Astrocyte (in vitro differentiated cells and primary cell): Measurements from ENCODE around the gene TRDN. TPM values are rescaled to one million over a fixed set of nuclear protein-coding genes. Genes with fewer than 3 reads are reported as not detected.

Experiments used
- DNase-seq: peaks from one replicate; pipeline ENCODE4 v3.0.0-alpha.2; 2010; ENCODE audit warnings: low read depth
- FAIRE-seq: peaks from 2 replicates; lab custom pipeline; 2011; peaks lifted over from hg19 to GRCh38; lab: Jason Lieb, UNC
- H2AFZ ChIP-seq: 2 replicates; pipeline ENCODE4 v1.6.0; 2012; ENCODE audit warnings: low read depth, low read length, inconsistent platforms
- H3K27ac ChIP-seq: 2 replicates; pipeline ENCODE4 v1.5.1; 2011; ENCODE audit warnings: low read depth, low read length, inconsistent platforms
- H3K27me3 ChIP-seq: 2 replicates; pipeline ENCODE4 v1.6.0; 2011; ENCODE audit warnings: low read length, inconsistent platforms; ENCODE audit not compliant: insufficient read depth
- H3K36me3 ChIP-seq: 2 replicates; pipeline ENCODE4 v1.5.1; 2011; ENCODE audit warnings: low read length, inconsistent platforms; ENCODE audit not compliant: insufficient read depth
- H3K4me1 ChIP-seq: 2 replicates; pipeline ENCODE4 v1.5.1; 2011; ENCODE audit warnings: low read length, inconsistent platforms; ENCODE audit not compliant: insufficient read depth
- H3K4me2 ChIP-seq: 2 replicates; pipeline ENCODE4 v1.6.0; 2012; ENCODE audit warnings: low read length, inconsistent platforms
- H3K4me3 ChIP-seq: 2 replicates; pipeline ENCODE4 v1.5.1; 2011; ENCODE audit warnings: low read depth, mild to moderate bottlenecking, low read length, inconsistent platforms; ENCODE audit not compliant: insufficient read depth
- H3K79me2 ChIP-seq: 2 replicates; pipeline ENCODE4 v1.6.0; 2012; ENCODE audit warnings: mild to moderate bottlenecking, low read length, inconsistent platforms; ENCODE audit not compliant: insufficient read depth
- H3K9ac ChIP-seq: 2 replicates; pipeline ENCODE4 v1.6.0; 2012; ENCODE audit warnings: mild to moderate bottlenecking, low read length, inconsistent platforms
- H3K9me3 ChIP-seq: 2 replicates; pipeline ENCODE4 v1.5.1; 2012; ENCODE audit warnings: low read depth, mild to moderate bottlenecking, low read length, inconsistent platforms; ENCODE audit not compliant: insufficient read depth
- H4K20me1 ChIP-seq: 2 replicates; pipeline ENCODE4 v1.6.0; 2012; ENCODE audit warnings: low read length, inconsistent platforms; ENCODE audit not compliant: insufficient read depth
- H3K27ac Mint-ChIP-seq: one replicate; pipeline ENCODE4 v1.8.0; 2021; ENCODE audit warnings: mild to moderate bottlenecking, mixed read lengths; ENCODE audit not compliant: unreplicated experiment
- H3K27me3 Mint-ChIP-seq: one replicate; pipeline ENCODE4 v1.8.0; 2021; ENCODE audit warnings: low read depth, mixed read lengths; ENCODE audit not compliant: unreplicated experiment
- H3K36me3 Mint-ChIP-seq: one replicate; pipeline ENCODE4 v1.8.0; 2021; ENCODE audit warnings: low read depth, mixed read lengths; ENCODE audit not compliant: unreplicated experiment
- H3K4me1 Mint-ChIP-seq: one replicate; pipeline ENCODE4 v1.8.0; 2021; ENCODE audit warnings: low read depth, mixed read lengths; ENCODE audit not compliant: unreplicated experiment
- H3K4me3 Mint-ChIP-seq: one replicate; pipeline ENCODE4 v1.8.0; 2021; ENCODE audit warnings: mild to moderate bottlenecking, moderate library complexity, mixed read lengths; ENCODE audit not compliant: unreplicated experiment
- H3K9me3 Mint-ChIP-seq: one replicate; pipeline ENCODE4 v1.8.0; 2021; ENCODE audit warnings: mild to moderate bottlenecking, mixed read lengths; ENCODE audit not compliant: unreplicated experiment
- CTCF ChIP-seq: IDR thresholded peaks from 2 replicates; pipeline ENCODE4 v1.5.1; 2011; ENCODE audit warnings: low read depth, mild to moderate bottlenecking, inconsistent platforms, low read length, moderate library complexity; ENCODE audit not compliant: insufficient read depth
- EZH2 ChIP-seq: IDR thresholded peaks from 2 replicates; pipeline ENCODE4 v1.6.1; 2012; ENCODE audit warnings: mild to moderate bottlenecking, low read length, inconsistent platforms; ENCODE audit not compliant: insufficient read depth
- total RNA-seq: library from RNA; stranded (reverse); gene quantifications from 2 replicates; pipeline ENCODE4 v1.2.1, GENCODE V29; 2021

TRDN gene
- total RNA-seq, 1 donor from 2014 or later = not detected

- no peaks in the 10 kb centered on the region for H4K20me1 ChIP-seq
- H3K9me3 ChIP-seq = no peaks in the 10 kb centered on the region
- DNase-seq = no peak
- TF ChIP-seq CTCF = no peak
- no peak for TF ChIP-seq EZH2
- H3K27ac ChIP-seq = no peak overlapping the region
- no peaks in the 10 kb centered on the region for H3K4me1 ChIP-seq
- no peak overlapping the region for H3K4me3 ChIP-seq
- no peak overlapping the region for H3K27ac Mint-ChIP-seq
- H3K27me3 Mint-ChIP-seq = no peaks in the 10 kb centered on the region
- H3K4me1 Mint-ChIP-seq = no peaks in the 10 kb centered on the region
- no peak overlapping the region for H2AFZ ChIP-seq
- H3K4me3 Mint-ChIP-seq = no peak overlapping the region
- no peaks in the 10 kb centered on the region for H3K9me3 Mint-ChIP-seq
- H3K9ac ChIP-seq = no peak overlapping the region
- FAIRE-seq = no peak
- no peaks in the 10 kb centered on the region for H3K36me3 ChIP-seq
- no peaks in the 10 kb centered on the region for H3K27me3 ChIP-seq
- no peaks in the 10 kb centered on the region for H3K79me2 ChIP-seq
- H3K4me2 ChIP-seq = no peak overlapping the region
- no peaks in the 10 kb centered on the region for H3K36me3 Mint-ChIP-seq
These were observed 202.6 kb downstream of the TRDN start for GRCh38 chr6:123434186-123434585.

GRCh38 chr6:123430970-123431369, 205.8 kb downstream of the TRDN start:
- TF ChIP-seq EZH2 (no peak), CTCF (no peak)
- H3K4me3 Mint-ChIP-seq = no peak overlapping the region
- Histone ChIP-seq H2AFZ (no peak overlapping the region), H4K20me1 (no peaks in the 10 kb centered on the region), H3K4me2 (no peak overlapping the region), H3K9ac (no peak overlapping the region), H3K79me2 (no peaks in the 10 kb centered on the region), H3K4me3 (no peak overlapping the region), H3K9me3 (no peaks in the 10 kb centered on the region), H3K4me1 (no peaks in the 10 kb centered on the region), H3K27me3 (no peaks in the 10 kb centered on the region), H3K27ac (no peak overlapping the region), H3K36me3 (no peaks in the 10 kb centered on the region)
- FAIRE-seq (no peak), DNase-seq (no peak)
- no peaks in the 10 kb centered on the region for H3K36me3 Mint-ChIP-seq
- H3K27me3 Mint-ChIP-seq = no peaks in the 10 kb centered on the region
- no peak overlapping the region for H3K27ac Mint-ChIP-seq
- H3K9me3 Mint-ChIP-seq = no peaks in the 10 kb centered on the region
- H3K4me1 Mint-ChIP-seq = no peaks in the 10 kb centered on the region

- Mint-ChIP-seq H3K36me3 (no peaks in the 10 kb centered on the region), H3K4me3 (no peak overlapping the region), H3K4me1 (no peaks in the 10 kb centered on the region), H3K27me3 (no peaks in the 10 kb centered on the region), H3K27ac (no peak overlapping the region), H3K9me3 (no peaks in the 10 kb centered on the region)
- Histone ChIP-seq H4K20me1 (no peaks in the 10 kb centered on the region), H3K9me3 (no peaks in the 10 kb centered on the region), H3K36me3 (no peaks in the 10 kb centered on the region), H2AFZ (no peak overlapping the region), H3K27me3 (peaks cover 2% of the 10 kb centered on the region), H3K4me2 (no peak overlapping the region), H3K9ac (no peak overlapping the region), H3K4me3 (no peak overlapping the region), H3K27ac (no peak overlapping the region), H3K4me1 (no peaks in the 10 kb centered on the region), H3K79me2 (no peaks in the 10 kb centered on the region)
- no peak for FAIRE-seq
- no peak for DNase-seq
- TF ChIP-seq EZH2 = no peak
- TF ChIP-seq CTCF = no peak
These were observed 209.7 kb downstream of the TRDN start for GRCh38 chr6:123427008-123427407.
